HG03025 (cell line): Measurements from ENCODE around the gene ARL5C.

Experiments
- ATAC-seq: cut with Tn5 transposase; IDR thresholded peaks from one replicate; pipeline ENCODE4 v1.9.1; 2021; ENCODE audit warnings: mild to moderate bottlenecking, moderate library complexity; ENCODE audit not compliant: unreplicated experiment, low FRiP score

Gene ARL5C

GRCh38 chr17:39114723-39115122, 51.2 kb downstream of the ARL5C start:
- no peak for ATAC-seq

DNA sequence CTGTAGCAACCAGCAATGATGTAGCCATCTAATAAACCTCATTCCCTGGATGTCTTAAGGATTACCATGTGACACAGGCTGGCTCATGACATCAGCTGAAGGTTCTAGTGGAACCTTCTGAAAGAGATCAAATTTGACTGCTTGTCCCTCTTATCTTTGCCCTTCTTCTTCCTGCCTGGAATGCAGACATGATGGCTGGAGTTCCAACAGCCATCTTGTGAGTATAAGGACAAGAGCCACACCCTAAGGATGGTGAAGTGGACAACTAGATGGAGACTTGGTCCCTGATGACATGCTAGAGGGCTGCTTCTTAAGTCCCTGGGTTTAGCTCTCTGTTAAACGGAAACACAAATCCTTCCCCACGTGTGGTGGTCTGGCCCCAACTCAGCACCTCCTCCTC, 52.1 kb downstream of the ARL5C start:
- no peak for ATAC-seq

DNA sequence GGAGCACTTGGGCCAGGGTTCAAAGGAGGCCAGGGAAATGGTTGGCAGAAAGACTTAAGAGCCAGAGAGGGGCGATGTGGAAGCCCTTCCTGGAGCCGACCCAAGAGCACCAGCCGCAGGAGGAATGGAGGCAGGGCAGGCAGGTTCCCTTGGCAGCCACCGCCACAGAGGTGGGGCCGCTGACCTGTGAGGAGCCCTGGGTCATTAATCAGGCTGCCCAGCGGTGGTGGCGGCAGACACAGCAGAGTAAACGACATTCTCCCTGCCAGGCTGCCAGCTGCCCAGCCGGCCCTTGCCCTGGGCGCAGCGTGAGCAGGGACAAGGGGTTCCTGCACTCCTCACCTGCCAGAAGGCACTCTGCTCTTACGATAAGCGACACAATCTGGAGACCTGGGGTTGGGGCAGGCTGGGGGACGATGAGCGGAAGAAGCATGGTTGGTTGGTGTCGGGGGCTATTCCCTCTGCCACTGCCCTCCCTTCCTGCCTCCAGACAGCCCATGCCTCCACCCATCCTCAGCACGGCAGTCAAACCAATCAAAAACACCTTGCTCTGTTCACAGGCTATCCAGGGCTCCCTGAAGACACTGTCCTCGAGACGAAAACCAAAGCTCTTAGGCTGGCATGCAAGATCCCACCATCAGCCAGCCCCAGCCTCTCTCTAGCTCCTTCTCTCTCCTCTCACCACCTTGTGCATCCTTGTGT, 55.4 kb downstream of the ARL5C start:
- no peak for ATAC-seq

- ATAC-seq, result no peak
Measured at GRCh38 chr17:39108461-39109375, 57.2 kb downstream of the ARL5C start.

DNA sequence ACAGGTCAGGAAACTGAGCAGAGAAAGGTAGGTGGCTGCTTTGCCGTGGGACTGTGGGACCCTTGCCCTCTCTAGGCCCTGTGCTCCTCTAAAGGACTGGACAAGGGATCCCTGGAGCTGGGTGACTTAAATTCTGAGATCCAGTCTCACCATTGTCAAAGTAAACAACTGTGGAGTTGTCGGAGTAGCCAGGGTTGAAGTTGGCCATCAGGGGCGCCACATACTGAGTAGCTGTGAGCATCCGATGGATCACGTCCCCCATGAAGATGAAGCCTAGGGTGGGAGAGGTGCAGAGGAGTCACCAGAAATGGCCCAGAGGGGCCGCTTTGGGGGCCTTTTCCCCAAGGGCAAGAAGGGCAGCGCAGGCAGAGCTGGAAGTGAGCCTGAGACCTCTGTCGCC, 58.0 kb downstream of the ARL5C start:
- ATAC-seq, result no peak

- ATAC-seq, result no peak
Measured at GRCh38 chr17:39107155-39107554, 58.8 kb downstream of the ARL5C start.
